PC-3 (cell line): ENCODE data around the gene BTD. TPM values are rescaled to one million over a fixed set of nuclear protein-coding genes. Genes with fewer than 3 reads are reported as not detected.

ENCODE experiments used
- ATAC-seq: fragments of 200-7000 bp; cut with Tn5 transposase; 2 replicates; pipeline ENCODE4 v1.9.1; 2020; ENCODE audit warnings: mild to moderate bottlenecking, moderate library complexity
- BruUV-seq: library from RNA; stranded (reverse); fragments of 400-500 nt; replicated peaks from 2 replicates; lab custom pipeline; 2021; lab: Mats Ljungman, UMichigan
- CTCF ChIA-PET: fragments of 300-600 bp; sonication (Branson Sonifier 250); formaldehyde crosslinking; loops from one replicate; lab custom pipeline; 2022; ENCODE audit warnings: antibody characterized with exemption; lab: Charles Lee
- POLR2A ChIA-PET: fragments of 300-600 bp; sonication (Branson Sonifier 250); formaldehyde crosslinking; loops from one replicate; lab custom pipeline; 2022; ENCODE audit warnings: antibody characterized with exemption; ENCODE audit not compliant: unreplicated experiment; lab: Charles Lee
- DNase-seq: peaks from one replicate; pipeline ENCODE4 v3.0.0-alpha.2; 2015
- H2AFZ ChIP-seq: fragments of 300-600 bp; sonication (generic); 2 replicates; pipeline ENCODE4 v1.6.0; 2016; ENCODE audit warnings: antibody characterized with exemption, low read length
- H3F3A ChIP-seq: fragments of 300-600 bp; sonication (generic); one replicate; pipeline ENCODE4 v1.6.0; 2017; ENCODE audit warnings: antibody characterized with exemption, low read length, control low read depth, mild to moderate bottlenecking; ENCODE audit not compliant: unreplicated experiment
- H3K27ac ChIP-seq: fragments of 300-600 bp; sonication (generic); 2 replicates; pipeline ENCODE4 v1.5.1; 2016; ENCODE audit warnings: mild to moderate bottlenecking, low read length
- H3K27me3 ChIP-seq: fragments of 300-600 bp; sonication (generic); 2 replicates; pipeline ENCODE4 v1.6.1; 2016; ENCODE audit warnings: low read length, mixed read lengths
- H3K36me3 ChIP-seq: fragments of 300-600 bp; sonication (generic); 2 replicates; pipeline ENCODE4 v1.6.1; 2016; ENCODE audit warnings: low read depth, mixed run types, low read length, mixed read lengths
- H3K4me1 ChIP-seq: fragments of 300-600 bp; sonication (generic); 2 replicates; pipeline ENCODE4 v1.5.1; 2016; ENCODE audit warnings: low read length; ENCODE audit not compliant: insufficient read depth
- H3K4me2 ChIP-seq: fragments of 300-600 bp; sonication (generic); 2 replicates; pipeline ENCODE4 v1.6.0; 2016; ENCODE audit warnings: low read length
- H3K4me3 ChIP-seq: fragments of 300-600 bp; sonication (generic); 2 replicates; pipeline ENCODE4 v1.5.1; 2016; ENCODE audit warnings: mild to moderate bottlenecking, low read length, mixed read lengths
- H3K79me2 ChIP-seq: fragments of 300-600 bp; sonication (generic); 2 replicates; pipeline ENCODE4 v1.6.1; 2017; ENCODE audit warnings: low read length, mixed read lengths
- H3K9ac ChIP-seq: fragments of 300-600 bp; sonication (generic); 2 replicates; pipeline ENCODE4 v1.6.0; 2016; ENCODE audit warnings: mild to moderate bottlenecking, low read length
- H3K9me2 ChIP-seq: fragments of 300-600 bp; sonication (generic); replicated peaks from 2 replicates; pipeline ENCODE4 v1.6.1; 2016; ENCODE audit warnings: mixed run types, low read length, mixed read lengths
- H3K9me3 ChIP-seq: fragments of 300-600 bp; sonication (generic); 2 replicates; pipeline ENCODE4 v1.6.1; 2016; ENCODE audit warnings: low read length, mixed read lengths
- H4K20me1 ChIP-seq: fragments of 300-600 bp; sonication (generic); 2 replicates; pipeline ENCODE4 v1.6.1; 2016; ENCODE audit warnings: low read length, mixed read lengths
- EZH2 ChIP-seq: fragments of 300-600 bp; sonication (generic); IDR thresholded peaks from one replicate; pipeline ENCODE4 v1.6.1; 2017; ENCODE audit warnings: antibody characterized with exemption, mild to moderate bottlenecking, low read length; ENCODE audit not compliant: unreplicated experiment
- EZH2phosphoT487 ChIP-seq: fragments of 300-600 bp; sonication (generic); IDR thresholded peaks from 2 replicates; pipeline ENCODE4 v1.6.1; 2018; ENCODE audit warnings: mild to moderate bottlenecking, antibody characterized with exemption, low read length, borderline replicate concordance
- intact Hi-C: fragments of 100-400 bp; cut with micrococcal nuclease; formaldehyde crosslinking; loops from 2 replicates; pipeline ENCODE4 v1.9.0; 2023
- total RNA-seq: library from RNA; depleted of rRNA; stranded (reverse); fragments of >200 nt; gene quantifications from 2 replicates; pipeline ENCODE4 v1.2.3, GENCODE V29; 2014
- TF ChIP-seq, protein P1 (sequence below): fragments of 300-600 bp; sonication (generic); conservative IDR thresholded peaks from 2 replicates; pipeline ENCODE4 v1.5.1; 2017; ENCODE audit warnings: antibody characterized with exemption, low read depth, mild to moderate bottlenecking, low read length

Gene BTD
- total RNA-seq, 1 experiment from 2014 or later, result 11.7 TPM

DNA sequence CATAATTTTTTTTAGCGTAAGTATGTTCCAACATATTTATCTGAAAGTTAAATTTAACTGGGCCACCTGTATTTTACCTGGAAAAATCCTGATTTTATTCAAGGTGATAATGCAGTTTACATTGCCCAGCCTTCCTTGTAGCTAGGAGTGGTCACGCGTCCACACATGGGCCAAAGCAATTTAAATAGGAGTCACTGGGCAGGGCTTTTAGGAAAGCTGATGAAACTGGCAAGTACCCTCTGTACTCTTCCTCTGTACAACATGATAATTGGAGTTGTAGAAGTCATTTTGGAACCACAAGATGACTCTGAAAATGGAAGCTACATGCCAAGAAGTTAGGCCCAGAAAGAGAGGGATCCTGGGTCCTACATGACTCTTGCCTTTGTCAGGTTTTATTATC lies 9.5 kb downstream of the BTD start:
- Histone ChIP-seq H3K36me3 (no peaks in the 10 kb centered on the region), H3K9ac (no peak overlapping the region), H3K4me3 (no peak overlapping the region), H2AFZ (no peak overlapping the region), H3K27ac (no peak overlapping the region), H3K79me2 (no peaks in the 10 kb centered on the region), H3K27me3 (no peaks in the 10 kb centered on the region), H3K9me3 (no peaks in the 10 kb centered on the region), H3K4me1 (peaks cover 22% of the 10 kb centered on the region), H3K9me2 (no peaks in the 10 kb centered on the region), H3K4me2 (no peak overlapping the region), H4K20me1 (no peaks in the 10 kb centered on the region), H3F3A (peaks cover 7% of the 10 kb centered on the region)
- no peak for ATAC-seq
- DNase-seq, result no peak
- ChIA-PET POLR2A (no interaction called here), CTCF (no interaction called here)
- BruUV-seq, result no TSS peak
- intact Hi-C loops, result no loop called here
- TF ChIP-seq EZH2, result no peak
- TF ChIP-seq, protein P1, sequence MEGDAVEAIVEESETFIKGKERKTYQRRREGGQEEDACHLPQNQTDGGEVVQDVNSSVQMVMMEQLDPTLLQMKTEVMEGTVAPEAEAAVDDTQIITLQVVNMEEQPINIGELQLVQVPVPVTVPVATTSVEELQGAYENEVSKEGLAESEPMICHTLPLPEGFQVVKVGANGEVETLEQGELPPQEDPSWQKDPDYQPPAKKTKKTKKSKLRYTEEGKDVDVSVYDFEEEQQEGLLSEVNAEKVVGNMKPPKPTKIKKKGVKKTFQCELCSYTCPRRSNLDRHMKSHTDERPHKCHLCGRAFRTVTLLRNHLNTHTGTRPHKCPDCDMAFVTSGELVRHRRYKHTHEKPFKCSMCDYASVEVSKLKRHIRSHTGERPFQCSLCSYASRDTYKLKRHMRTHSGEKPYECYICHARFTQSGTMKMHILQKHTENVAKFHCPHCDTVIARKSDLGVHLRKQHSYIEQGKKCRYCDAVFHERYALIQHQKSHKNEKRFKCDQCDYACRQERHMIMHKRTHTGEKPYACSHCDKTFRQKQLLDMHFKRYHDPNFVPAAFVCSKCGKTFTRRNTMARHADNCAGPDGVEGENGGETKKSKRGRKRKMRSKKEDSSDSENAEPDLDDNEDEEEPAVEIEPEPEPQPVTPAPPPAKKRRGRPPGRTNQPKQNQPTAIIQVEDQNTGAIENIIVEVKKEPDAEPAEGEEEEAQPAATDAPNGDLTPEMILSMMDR, result no peak
- no peak for TF ChIP-seq EZH2phosphoT487

DNA sequence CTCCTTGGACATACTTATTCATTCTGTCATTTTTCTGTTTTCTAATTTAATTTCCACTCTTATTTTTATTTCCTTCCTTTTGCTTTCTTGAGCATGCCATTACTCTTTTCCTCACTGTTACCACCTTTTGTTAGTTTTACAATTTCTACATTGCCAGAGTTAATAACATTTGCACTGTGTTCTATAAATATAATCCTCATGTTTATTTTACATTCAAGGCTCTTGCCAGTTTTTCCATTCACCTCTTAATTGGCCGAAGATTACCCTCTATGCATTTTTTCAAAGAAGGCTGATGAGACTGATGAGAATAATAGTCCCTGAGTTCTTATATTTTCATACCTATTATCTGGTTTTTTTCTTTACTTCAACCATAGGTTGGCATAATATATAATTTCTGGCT lies 10.5 kb downstream of the BTD start:
- Histone ChIP-seq H3K4me1 (peaks cover 16% of the 10 kb centered on the region), H3K9me3 (no peaks in the 10 kb centered on the region), H3K9me2 (no peaks in the 10 kb centered on the region), H2AFZ (no peak overlapping the region), H3K27me3 (no peaks in the 10 kb centered on the region), H3K9ac (no peak overlapping the region), H3K4me3 (no peak overlapping the region), H3F3A (peaks cover 7% of the 10 kb centered on the region), H3K36me3 (no peaks in the 10 kb centered on the region), H4K20me1 (no peaks in the 10 kb centered on the region), H3K27ac (no peak overlapping the region), H3K4me2 (no peak overlapping the region), H3K79me2 (no peaks in the 10 kb centered on the region)
- DNase-seq (no peak), ATAC-seq (no peak)
- BruUV-seq, result no TSS peak
- TF ChIP-seq EZH2 (no peak), EZH2phosphoT487 (no peak)
- TF ChIP-seq, protein P1, result no peak
- POLR2A ChIA-PET, result no interaction called here
- CTCF ChIA-PET, result no interaction called here
- intact Hi-C loops, result no loop called here

DNA sequence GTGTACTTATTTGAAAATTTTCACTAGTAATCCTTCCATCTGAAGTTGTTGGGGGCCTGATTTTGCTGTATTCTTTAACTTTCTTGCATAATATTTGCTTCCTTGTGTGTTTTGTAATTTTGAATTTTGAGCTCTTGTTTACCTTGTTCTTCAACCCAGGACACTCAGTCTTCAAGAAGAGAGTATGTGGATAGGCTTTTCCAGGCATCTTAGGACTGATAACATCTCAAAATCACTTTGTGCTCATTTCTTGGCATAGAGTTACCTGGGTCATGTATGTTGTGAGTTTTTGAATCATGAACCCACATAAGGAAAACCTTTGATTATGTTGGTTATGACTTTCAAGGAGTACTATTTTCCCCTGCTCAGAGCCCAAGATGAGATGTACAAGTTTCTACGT lies 13.4 kb downstream of the BTD start:
- Histone ChIP-seq H3K4me1 (peaks cover 9% of the 10 kb centered on the region), H3K9me2 (no peaks in the 10 kb centered on the region), H3K9me3 (peaks cover 7% of the 10 kb centered on the region), H3K36me3 (peaks cover 9% of the 10 kb centered on the region; the same call in 1 of the 2 replicates), H3K9ac (no peak overlapping the region), H3K27ac (no peak overlapping the region), H4K20me1 (no peaks in the 10 kb centered on the region), H3K4me3 (no peak overlapping the region), H3K27me3 (no peaks in the 10 kb centered on the region), H3K79me2 (no peaks in the 10 kb centered on the region), H3F3A (peaks cover 7% of the 10 kb centered on the region), H2AFZ (no peak overlapping the region), H3K4me2 (no peak overlapping the region)
- DNase-seq (no peak), ATAC-seq (no peak)
- TF ChIP-seq EZH2phosphoT487 (no peak), EZH2 (no peak)
- TF ChIP-seq, protein P1, result no peak
- ChIA-PET CTCF (no interaction called here), POLR2A (no interaction called here)
- intact Hi-C loops, result no loop called here
- BruUV-seq, result no TSS peak
